DOHH2 (cell line): ENCODE results near the gene TUSC2.
A peak's percentile ranks its signal among the peaks of the same experiment; 100 is the strongest.

Experiments used
- H3F3A ChIP-seq: fragments of 200-600 bp; sonication (generic), shearing (Covaris generic); 2 replicates; pipeline ENCODE4 v1.6.0; 2016; ENCODE audit warnings: antibody characterized with exemption, mild to moderate bottlenecking; ENCODE audit not compliant: control insufficient read depth, insufficient read depth
- H3K27ac ChIP-seq: fragments of 200-600 bp; sonication (generic); 2 replicates; pipeline ENCODE4 v1.5.1; 2014; ENCODE audit warnings: low read depth, mild to moderate bottlenecking, low read length, moderate library complexity
- H3K27me3 ChIP-seq: fragments of 200-600 bp; sonication (generic); 2 replicates; pipeline ENCODE4 v1.6.1; 2014; ENCODE audit warnings: mild to moderate bottlenecking, low read length, mixed read lengths; ENCODE audit not compliant: control insufficient read depth
- H3K36me3 ChIP-seq: fragments of 200-600 bp; sonication (generic); 2 replicates; pipeline ENCODE4 v1.6.1; 2014; ENCODE audit warnings: mild to moderate bottlenecking, low read length, moderate library complexity, mixed read lengths; ENCODE audit not compliant: control insufficient read depth
- H3K4me1 ChIP-seq: fragments of 200-600 bp; sonication (generic); 2 replicates; pipeline ENCODE4 v1.6.1; 2014; ENCODE audit warnings: mild to moderate bottlenecking, low read length, mixed read lengths; ENCODE audit not compliant: control insufficient read depth
- H3K4me2 ChIP-seq: fragments of 200-600 bp; sonication (generic); 2 replicates; pipeline ENCODE4 v1.6.0; 2014; ENCODE audit warnings: mild to moderate bottlenecking, low read length, moderate library complexity
- H3K4me3 ChIP-seq: fragments of 200-600 bp; sonication (generic); 2 replicates; pipeline ENCODE4 v1.5.1; 2014; ENCODE audit warnings: mild to moderate bottlenecking, low read length, mixed read lengths
- H3K79me2 ChIP-seq: fragments of 200-600 bp; sonication (generic); 2 replicates; pipeline ENCODE4 v1.6.1; 2014; ENCODE audit warnings: mild to moderate bottlenecking, low read length, mixed read lengths; ENCODE audit not compliant: control insufficient read depth
- H3K9me2 ChIP-seq: fragments of 200-600 bp; sonication (generic); replicated peaks from 2 replicates; pipeline ENCODE4 v1.6.1; 2014; ENCODE audit warnings: mild to moderate bottlenecking, low read length, mixed read lengths; ENCODE audit not compliant: control insufficient read depth
- H3K9me3 ChIP-seq: fragments of 200-600 bp; sonication (generic); 2 replicates; pipeline ENCODE4 v1.6.1; 2014; ENCODE audit warnings: antibody characterized with exemption, low read length, mixed read lengths; ENCODE audit not compliant: control insufficient read depth, insufficient read depth
- H4K20me1 ChIP-seq: fragments of 200-600 bp; sonication (generic); 2 replicates; pipeline ENCODE4 v1.6.0; 2014; ENCODE audit warnings: low read depth, mild to moderate bottlenecking, antibody characterized with exemption, low read length, moderate library complexity; ENCODE audit not compliant: control insufficient read depth, insufficient read depth
- EZH2phosphoT487 ChIP-seq: fragments of 200-600 bp; sonication (generic); IDR thresholded peaks from 2 replicates; pipeline ENCODE4 v1.6.1; 2017; ENCODE audit warnings: borderline replicate concordance, mild to moderate bottlenecking, antibody characterized with exemption, low read length, moderate library complexity, mixed read lengths
- TF ChIP-seq, protein P1 (sequence below): fragments of 200-600 bp; sonication (generic); IDR thresholded peaks from one replicate; pipeline ENCODE4 v1.5.1; 2014; ENCODE audit warnings: antibody characterized with exemption, mild to moderate bottlenecking, low read depth, low read length; ENCODE audit not compliant: poor library complexity, severe bottlenecking

Gene TUSC2

DNA sequence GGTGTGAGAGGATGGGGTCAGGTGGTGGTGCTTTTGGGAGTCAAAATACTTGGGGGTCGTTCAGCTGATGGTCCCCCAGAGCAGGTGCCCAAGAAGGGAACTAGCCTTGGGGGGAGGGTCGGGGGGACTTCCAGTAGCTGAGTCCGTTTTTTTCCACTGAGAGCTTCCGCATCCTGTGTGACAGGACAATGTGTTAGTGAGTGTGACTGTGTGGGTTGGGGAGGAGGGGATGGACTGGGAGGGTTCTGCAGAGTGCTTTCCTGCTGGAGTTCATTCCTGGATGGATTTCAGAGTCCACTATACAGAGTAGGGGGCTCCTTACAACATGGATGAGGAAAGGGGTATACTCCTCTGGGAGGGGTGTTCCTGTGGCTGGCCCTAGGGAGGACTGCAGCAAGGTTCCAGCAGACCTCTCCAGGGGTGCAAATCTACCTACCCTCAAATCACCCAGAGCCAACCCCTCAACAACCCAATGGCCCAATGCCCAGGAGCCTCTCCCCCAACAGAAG, 4.9 kb downstream of the TUSC2 start:
- H3F3A ChIP-seq = no peaks in the 10 kb centered on the region; the same call in 1 of the 2 replicates
- peaks cover 35% of the 10 kb centered on the region for H3K36me3 ChIP-seq
- no peaks in the 10 kb centered on the region for H3K27me3 ChIP-seq
- H3K4me2 ChIP-seq = no peak overlapping the region
- H3K4me1 ChIP-seq = peaks cover 29% of the 10 kb centered on the region
- no peak overlapping the region for H3K27ac ChIP-seq
- H3K4me3 ChIP-seq = no peak overlapping the region
- H3K9me3 ChIP-seq = no peaks in the 10 kb centered on the region
- peaks cover 24% of the 10 kb centered on the region for H3K79me2 ChIP-seq
- H3K9me2 ChIP-seq = no peaks in the 10 kb centered on the region
- TF ChIP-seq, protein P1, sequence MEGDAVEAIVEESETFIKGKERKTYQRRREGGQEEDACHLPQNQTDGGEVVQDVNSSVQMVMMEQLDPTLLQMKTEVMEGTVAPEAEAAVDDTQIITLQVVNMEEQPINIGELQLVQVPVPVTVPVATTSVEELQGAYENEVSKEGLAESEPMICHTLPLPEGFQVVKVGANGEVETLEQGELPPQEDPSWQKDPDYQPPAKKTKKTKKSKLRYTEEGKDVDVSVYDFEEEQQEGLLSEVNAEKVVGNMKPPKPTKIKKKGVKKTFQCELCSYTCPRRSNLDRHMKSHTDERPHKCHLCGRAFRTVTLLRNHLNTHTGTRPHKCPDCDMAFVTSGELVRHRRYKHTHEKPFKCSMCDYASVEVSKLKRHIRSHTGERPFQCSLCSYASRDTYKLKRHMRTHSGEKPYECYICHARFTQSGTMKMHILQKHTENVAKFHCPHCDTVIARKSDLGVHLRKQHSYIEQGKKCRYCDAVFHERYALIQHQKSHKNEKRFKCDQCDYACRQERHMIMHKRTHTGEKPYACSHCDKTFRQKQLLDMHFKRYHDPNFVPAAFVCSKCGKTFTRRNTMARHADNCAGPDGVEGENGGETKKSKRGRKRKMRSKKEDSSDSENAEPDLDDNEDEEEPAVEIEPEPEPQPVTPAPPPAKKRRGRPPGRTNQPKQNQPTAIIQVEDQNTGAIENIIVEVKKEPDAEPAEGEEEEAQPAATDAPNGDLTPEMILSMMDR = no peak
- TF ChIP-seq EZH2phosphoT487 = no peak
- no peaks in the 10 kb centered on the region for H4K20me1 ChIP-seq

GRCh38 chr3:50322386-50323091, 5.5 kb downstream of the TUSC2 start, which contains the start of gene HYAL2:
TSS of gene HYAL2 (minus strand) at chr3:50322745. CDS start at chr3:50320489, 2,256 bp downstream.
- H3K79me2 ChIP-seq = peaks cover 19% of the 10 kb centered on the region
- no peaks in the 10 kb centered on the region; the same call in 1 of the 2 replicates for H3F3A ChIP-seq

DNA sequence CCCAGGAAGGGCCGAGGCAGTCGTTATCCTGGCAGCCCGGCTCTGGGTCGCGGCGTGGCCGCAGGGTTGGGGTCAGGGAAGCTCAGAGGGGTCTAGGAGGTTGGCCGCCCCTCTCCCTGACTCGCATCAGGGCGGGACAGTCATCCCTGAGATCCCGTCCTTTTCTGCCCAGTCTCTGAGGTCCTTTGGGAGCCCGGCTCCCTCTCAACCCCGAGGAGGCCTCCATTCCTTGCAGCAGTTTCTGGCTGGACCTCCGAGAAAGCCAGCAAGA, 6.0 kb downstream of the TUSC2 start:
- Histone ChIP-seq H3K27ac (no peak overlapping the region), H3K4me1 (peaks cover 29% of the 10 kb centered on the region), H3K4me3 (peak overlapping the region; percentile 97)

More at GRCh38 chr3:50322386-50323091, 5.5 kb downstream of the TUSC2 start, which contains the start of gene HYAL2:
- Histone ChIP-seq H3K4me1 (peaks cover 29% of the 10 kb centered on the region), H3K9me2 (no peaks in the 10 kb centered on the region), H3K36me3 (peaks cover 38% of the 10 kb centered on the region), H3K27ac (peak within 1 kb of the TSS; percentile 73), H3K27me3 (no peaks in the 10 kb centered on the region), H4K20me1 (no peaks in the 10 kb centered on the region), H3K4me2 (peak within 1 kb of the TSS; percentile 56), H3K9me3 (no peaks in the 10 kb centered on the region), H3K4me3 (peak within 1 kb of the TSS; percentile 97)
- no peak for TF ChIP-seq EZH2phosphoT487
- TF ChIP-seq, protein P1 = no peak

More for the DNA sequence above, 6.0 kb downstream of the TUSC2 start:
- Histone ChIP-seq H4K20me1 (no peaks in the 10 kb centered on the region), H3K9me3 (no peaks in the 10 kb centered on the region), H3K36me3 (peaks cover 38% of the 10 kb centered on the region), H3K9me2 (no peaks in the 10 kb centered on the region), H3F3A (no peaks in the 10 kb centered on the region; the same call in 1 of the 2 replicates), H3K4me2 (peak overlapping the region; percentile 56), H3K79me2 (peaks cover 14% of the 10 kb centered on the region), H3K27me3 (no peaks in the 10 kb centered on the region)
- TF ChIP-seq, protein P1 = no peak
- no peak for TF ChIP-seq EZH2phosphoT487
